Activated naive CD8-positive, alpha-beta T cell (primary cell): Measurements from ENCODE around the gene SLC13A5.

ENCODE experiments used
- H3K27ac Mint-ChIP-seq: one replicate; pipeline ENCODE4 v1.8.0; 2021; ENCODE audit warnings: mixed read lengths
- H3K27me3 Mint-ChIP-seq: one replicate; pipeline ENCODE4 v1.8.0; 2021; ENCODE audit warnings: mixed read lengths
- H3K36me3 Mint-ChIP-seq: one replicate; pipeline ENCODE4 v1.8.0; 2021; ENCODE audit warnings: mixed read lengths
- H3K4me1 Mint-ChIP-seq: one replicate; pipeline ENCODE4 v1.8.0; 2021; ENCODE audit warnings: low read depth, mixed read lengths
- H3K4me3 Mint-ChIP-seq: one replicate; pipeline ENCODE4 v1.8.0; 2021; ENCODE audit warnings: mild to moderate bottlenecking, mixed read lengths
- H3K9me3 Mint-ChIP-seq: one replicate; pipeline ENCODE4 v1.8.0; 2021; ENCODE audit warnings: low read depth, mixed read lengths

The SLC13A5 gene

DNA sequence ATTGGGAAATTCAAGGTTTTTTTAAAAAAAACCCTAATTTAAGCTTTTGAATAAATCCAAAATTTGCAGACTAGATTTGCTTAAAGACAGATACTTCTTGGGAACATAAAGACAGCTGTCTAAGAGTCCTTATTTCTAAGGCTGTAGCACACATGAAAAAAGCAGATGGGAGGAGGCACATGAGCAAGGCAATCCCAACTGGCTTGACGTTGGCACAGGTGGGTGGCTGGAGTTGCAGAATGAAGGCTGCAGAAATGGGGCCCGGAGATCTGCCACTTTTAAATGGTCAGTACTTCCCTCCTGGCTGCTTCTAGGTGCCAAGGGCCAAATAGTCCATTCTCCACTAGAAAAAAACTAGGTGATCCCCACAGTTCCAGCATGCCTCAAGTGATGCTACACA, 77.1 kb downstream of the SLC13A5 start:
- Mint-ChIP-seq H3K27ac (no peak overlapping the region), H3K4me3 (no peak overlapping the region), H3K4me1 (peaks cover 28% of the 10 kb centered on the region), H3K9me3 (no peaks in the 10 kb centered on the region), H3K27me3 (no peaks in the 10 kb centered on the region), H3K36me3 (peaks cover 19% of the 10 kb centered on the region)
